Natural killer cell (primary cell): Measurements from ENCODE around the gene HBE1. TPM values are rescaled to one million over a fixed set of nuclear protein-coding genes. Genes with fewer than 3 reads are reported as not detected.

Experiments used
- ATAC-seq, 3 donors: fragments of 150-1000 bp in 2 of 3; fragments of 200-7000 bp in 1 of 3; cut with Tn5 transposase; 1 replicate in 1 of 3; 2 replicates in 2 of 3; pipeline ENCODE4 v1.10.0; 2021; ENCODE audit warnings: mild to moderate bottlenecking in 2 of 3, moderate library complexity in 2 of 3
- DNase-seq, 2 donors: peaks; one replicate each; pipeline versions ENCODE4 v3.0.0 to v3.0.0-alpha.2; 2013 to 2021; ENCODE audit warnings: mixed read lengths in 1 of 2
- H3K27ac ChIP-seq: one replicate; pipeline ENCODE4 v1.5.1; 2013; ENCODE audit warnings: mild to moderate bottlenecking, low read length
- H3K27me3 ChIP-seq: one replicate; pipeline ENCODE4 v1.6.1; 2013; ENCODE audit warnings: low read length; ENCODE audit not compliant: control insufficient read depth, insufficient read depth
- H3K36me3 ChIP-seq: one replicate; pipeline ENCODE4 v1.6.1; 2013; ENCODE audit warnings: low read length; ENCODE audit not compliant: control insufficient read depth, insufficient read depth
- H3K4me1 ChIP-seq: one replicate; pipeline ENCODE4 v1.6.1; 2013; ENCODE audit warnings: low read length; ENCODE audit not compliant: control insufficient read depth, insufficient read depth
- H3K4me3 ChIP-seq: one replicate; pipeline ENCODE4 v1.5.1; 2013; ENCODE audit warnings: low read length
- H3K9me3 ChIP-seq: one replicate; pipeline ENCODE4 v1.6.1; 2013; ENCODE audit warnings: low read length; ENCODE audit not compliant: control insufficient read depth, insufficient read depth
- H3K27ac Mint-ChIP-seq, 2 donors: one replicate each; pipeline ENCODE4 v1.8.0; 2022; ENCODE audit warnings: mild to moderate bottlenecking in 2 of 2, mixed read lengths in 2 of 2, moderate library complexity in 1 of 2
- H3K27me3 Mint-ChIP-seq, 2 donors: one replicate each; pipeline ENCODE4 v1.8.0; 2022; ENCODE audit warnings: low read depth in 2 of 2, mixed read lengths in 2 of 2
- H3K36me3 Mint-ChIP-seq: one replicate; pipeline ENCODE4 v1.8.0; 2022; ENCODE audit warnings: mixed read lengths
- H3K4me1 Mint-ChIP-seq, 2 donors: one replicate each; pipeline ENCODE4 v1.8.0; 2022; ENCODE audit warnings: mixed read lengths in 2 of 2
- H3K4me3 Mint-ChIP-seq: one replicate; pipeline ENCODE4 v1.8.0; 2022; ENCODE audit warnings: mild to moderate bottlenecking, moderate library complexity, mixed read lengths
- H3K9me3 Mint-ChIP-seq, 2 donors: one replicate each; pipeline ENCODE4 v1.8.0; 2022; ENCODE audit warnings: mixed read lengths in 2 of 2
- CTCF ChIP-seq: fragments of 200-600 bp; IDR thresholded peaks from one replicate; pipeline ENCODE4 v1.8.0; 2022; ENCODE audit warnings: antibody characterized with exemption
- WGBS: methylation state at CpG from one replicate; pipeline ENCODE4 v1.1.7; 2013; ENCODE audit warnings: missing lambda C conversion rate; ENCODE audit not compliant: insufficient coverage; 5-methylcytosine and 5-hydroxymethylcytosine counted together
- intact Hi-C: fragments of 100-400 bp; cut with micrococcal nuclease; formaldehyde crosslinking; loops from one replicate; pipeline ENCODE4 v1.14.2; 2022
- total RNA-seq, 4 donors: library from RNA; stranded (reverse); fragments of 120-200 nt in 1 of 4; gene quantifications; one replicate each; pipeline versions ENCODE4 v1.2.3 to v1.2.4, GENCODE V29; 2013 to 2022

The HBE1 gene
- total RNA-seq, 3 donors from 2014 or later (not counting 1 experiment from before 2014, with no cell fraction given), result not detected

GRCh38 chr11:5227681-5228080 lies 42.1 kb downstream of the HBE1 start:
- no peak for TF ChIP-seq CTCF
- no peak for ATAC-seq
- DNase-seq, result no peak
- Mint-ChIP-seq H3K4me1 (no peaks in the 10 kb centered on the region), H3K4me3 (no peak overlapping the region), H3K27me3 (no peaks in the 10 kb centered on the region), H3K9me3 (no peaks in the 10 kb centered on the region), H3K36me3 (no peaks in the 10 kb centered on the region), H3K27ac (no peak overlapping the region)
- Histone ChIP-seq H3K27me3 (no peaks in the 10 kb centered on the region), H3K4me1 (no peaks in the 10 kb centered on the region), H3K27ac (no peak overlapping the region), H3K9me3 (no peaks in the 10 kb centered on the region), H3K36me3 (no peaks in the 10 kb centered on the region), H3K4me3 (no peak overlapping the region)
- 60% methylated on average over 1 of the region's 1 CpG for WGBS
- intact Hi-C loops, result no loop called here

GRCh38 chr11:5226732-5227310 lies 42.9 kb downstream of the HBE1 start, which contains the start of gene HBB:
Gene HBB (minus strand): TSS chr11:5227071. CDS start chr11:5227021, 50 bp downstream.
- 86% methylated on average over 3 of the region's 3 CpGs for WGBS
- ATAC-seq, result no peak
- intact Hi-C loops, result no loop called here

GRCh38 chr11:5225480-5225871 lies 44.3 kb downstream of the HBE1 start:
- Histone ChIP-seq H3K9me3 (no peaks in the 10 kb centered on the region), H3K4me1 (no peaks in the 10 kb centered on the region), H3K27ac (no peak overlapping the region), H3K4me3 (no peak overlapping the region), H3K27me3 (no peaks in the 10 kb centered on the region), H3K36me3 (no peaks in the 10 kb centered on the region)
- TF ChIP-seq CTCF, result no peak
- 63% methylated on average over 2 of the region's 2 CpGs for WGBS
- Mint-ChIP-seq H3K36me3 (no peaks in the 10 kb centered on the region), H3K4me1 (no peaks in the 10 kb centered on the region), H3K4me3 (no peak overlapping the region), H3K27me3 (no peaks in the 10 kb centered on the region), H3K9me3 (peaks cover 2 to 3% of the 10 kb centered on the region in 2 donors), H3K27ac (no peak overlapping the region)
- ATAC-seq (no peak), DNase-seq (no peak)
- intact Hi-C loops, result no loop called here

More at GRCh38 chr11:5226732-5227310, 42.9 kb downstream of the HBE1 start, which contains the start of gene HBB:
- Mint-ChIP-seq H3K4me1 (no peaks in the 10 kb centered on the region), H3K27me3 (no peaks in the 10 kb centered on the region), H3K4me3 (no peak within 1 kb of the TSS), H3K9me3 (no peaks in the 10 kb centered on the region), H3K27ac (no peak within 1 kb of the TSS), H3K36me3 (no peaks in the 10 kb centered on the region)
- no peaks in the 10 kb centered on the region for H3K4me1 ChIP-seq
- no peak within 1 kb of the TSS for H3K4me3 ChIP-seq
- H3K36me3 ChIP-seq, result no peaks in the 10 kb centered on the region
- no peak within 1 kb of the TSS for H3K27ac ChIP-seq
- H3K9me3 ChIP-seq, result no peaks in the 10 kb centered on the region
- no peaks in the 10 kb centered on the region for H3K27me3 ChIP-seq
- TF ChIP-seq CTCF, result no peak
- DNase-seq, result no peak
